HG03521 (cell line): Measurements from ENCODE around the gene CPOX.
"Not testable (repeated sequence)": the region's sequence is repeated elsewhere in the genome, so short reads cannot be mapped to it uniquely, and the experiment has no call there.

Experiments
- ATAC-seq: cut with Tn5 transposase; IDR thresholded peaks from one replicate; pipeline ENCODE4 v1.9.1; 2021; ENCODE audit warnings: mild to moderate bottlenecking, moderate library complexity; ENCODE audit not compliant: unreplicated experiment

The CPOX gene

DNA sequence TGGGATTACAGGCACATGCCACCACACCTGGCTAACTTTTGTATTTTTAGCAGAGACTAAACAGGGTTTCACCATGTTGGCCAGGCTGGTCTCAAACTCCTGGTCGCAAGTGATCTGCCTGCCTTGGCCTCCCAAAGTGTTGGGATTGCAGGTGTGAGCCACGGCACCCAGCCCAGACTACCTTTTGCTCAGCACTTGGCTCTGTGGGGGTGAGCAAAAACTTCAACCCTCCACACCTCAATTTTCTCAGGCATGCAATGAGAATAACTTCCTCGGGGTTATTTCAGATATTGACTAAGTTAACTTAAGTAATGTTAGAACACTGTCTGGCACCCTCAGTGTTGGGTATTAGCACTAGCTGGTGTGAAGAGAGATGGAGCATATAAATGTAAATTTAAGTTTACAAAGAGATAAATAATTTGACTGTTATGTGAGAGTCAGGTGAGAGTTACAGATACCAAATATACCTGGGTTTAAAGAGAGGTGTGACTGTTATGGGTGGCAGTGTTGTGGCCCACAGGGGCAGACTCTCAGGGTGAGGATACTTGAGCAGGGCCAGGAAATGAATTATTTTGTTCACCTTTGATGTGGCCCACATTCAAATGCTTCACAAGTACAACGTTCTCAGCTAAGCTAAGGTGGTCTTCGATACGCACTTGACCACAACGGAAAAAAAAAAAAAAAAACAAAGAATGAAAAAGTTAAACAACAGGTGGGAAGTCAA, 29.0 kb downstream of the CPOX start:
- ATAC-seq: peak; percentile 11

DNA sequence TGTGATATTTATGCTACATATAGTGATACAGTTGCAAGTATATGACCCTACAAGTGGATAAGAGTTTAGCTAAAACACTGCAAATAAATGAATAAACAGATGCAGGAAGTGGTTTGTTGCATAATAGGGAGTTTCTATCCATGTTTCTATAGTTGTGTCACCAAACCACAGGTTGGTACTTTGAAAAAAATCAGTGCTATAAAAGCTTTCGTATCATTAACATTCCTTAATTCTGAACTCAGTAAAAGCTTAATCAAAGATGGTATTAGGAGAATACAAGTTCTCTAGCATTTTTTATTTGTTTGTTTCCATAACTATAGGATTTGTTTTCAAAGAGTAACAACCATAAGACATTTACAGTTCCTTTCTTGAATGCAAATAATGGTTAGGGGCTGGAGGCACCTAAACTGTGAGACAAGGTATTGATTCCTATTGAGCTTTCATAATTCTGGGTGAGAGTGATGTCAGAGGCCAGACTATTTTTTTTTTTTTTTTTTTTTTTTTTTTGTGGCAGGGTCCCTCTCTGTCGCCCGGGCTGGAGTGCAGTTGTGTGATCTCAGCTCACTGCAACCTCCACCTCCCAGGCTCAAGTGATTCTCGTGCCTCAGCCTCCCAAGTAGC, 29.6 kb downstream of the CPOX start:
- ATAC-seq: peak; percentile 58

GRCh38 chr3:98561727-98562521, 31.5 kb downstream of the CPOX start:
- no peak for ATAC-seq

DNA sequence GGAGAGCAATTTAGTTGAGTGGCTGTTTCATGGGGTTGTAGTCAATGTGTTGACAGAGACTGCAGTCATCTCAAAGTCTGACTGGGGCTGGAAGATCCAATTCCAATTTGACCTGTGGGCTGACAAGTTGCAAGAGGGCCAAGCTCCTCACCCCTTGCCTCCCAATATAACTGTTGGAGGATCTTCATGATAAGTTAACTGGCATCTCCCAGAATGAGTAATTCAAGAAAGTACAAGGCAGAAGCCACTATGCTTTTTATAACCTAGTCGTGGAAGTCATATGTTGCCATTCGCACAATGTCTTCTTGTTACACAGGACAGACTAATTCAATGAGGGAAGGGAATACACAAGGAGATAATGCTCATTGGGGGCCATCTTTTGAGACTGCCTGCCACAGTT, 32.5 kb downstream of the CPOX start:
- no peak for ATAC-seq

GRCh38 chr3:98559769-98560168, 33.6 kb downstream of the CPOX start:
- ATAC-seq: not testable (repeated sequence)

- no peak for ATAC-seq
These were observed 35.1 kb downstream of the CPOX start for GRCh38 chr3:98558100-98558827.

DNA sequence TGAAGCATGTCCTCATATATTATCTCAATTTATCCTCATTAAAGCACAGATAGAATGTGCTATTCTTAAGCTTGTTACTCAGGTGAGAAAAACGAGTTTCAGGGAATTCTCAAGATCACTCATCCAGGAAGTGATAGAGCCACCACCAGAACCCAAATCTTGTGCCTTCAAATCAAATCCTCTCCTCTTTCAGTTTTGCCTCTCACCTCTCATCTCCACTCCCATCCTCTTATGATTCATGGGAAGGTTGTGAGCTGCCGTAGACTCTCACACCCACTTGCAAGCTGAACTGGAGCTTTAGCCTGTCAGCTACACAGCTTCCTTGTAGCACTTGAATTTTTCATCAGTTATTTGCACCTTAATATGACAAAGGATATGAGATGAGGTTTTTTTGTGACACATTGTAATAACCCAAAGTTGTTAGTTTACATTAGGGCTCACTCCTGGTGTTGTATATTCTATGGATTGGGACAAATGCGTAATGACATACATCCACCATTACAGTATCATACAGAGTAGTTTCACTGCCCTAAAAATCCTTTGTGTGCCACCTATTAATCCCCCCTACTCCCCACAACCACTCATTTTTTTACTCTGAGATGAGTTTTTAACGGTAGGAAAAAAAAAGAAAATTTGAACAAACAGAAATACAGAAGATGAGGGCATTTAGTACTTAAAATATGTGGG, 35.9 kb downstream of the CPOX start:
- no peak for ATAC-seq

GRCh38 chr3:98556164-98557130, 37.0 kb downstream of the CPOX start:
- peak; percentile 75 for ATAC-seq

- ATAC-seq: no peak
These were observed 38.4 kb downstream of the CPOX start for GRCh38 chr3:98555025-98555379.

DNA sequence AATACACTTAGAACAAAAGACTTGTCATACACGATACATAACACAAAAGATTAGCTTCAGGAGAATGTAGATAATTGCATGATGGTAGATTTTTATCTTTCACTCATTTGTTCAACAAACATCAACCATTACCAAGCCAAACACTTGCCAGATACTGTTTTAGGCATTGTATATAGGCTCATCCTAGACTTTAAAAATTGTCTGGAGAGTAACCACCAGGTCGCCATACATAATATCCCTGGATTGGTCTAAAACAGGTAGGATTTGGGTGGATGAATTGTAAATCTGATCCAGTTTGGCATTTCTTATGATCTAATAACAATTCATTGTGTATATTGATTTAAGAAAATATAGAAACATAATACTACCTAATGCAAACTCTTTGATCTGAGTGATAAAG, 38.8 kb downstream of the CPOX start:
- no peak for ATAC-seq

DNA sequence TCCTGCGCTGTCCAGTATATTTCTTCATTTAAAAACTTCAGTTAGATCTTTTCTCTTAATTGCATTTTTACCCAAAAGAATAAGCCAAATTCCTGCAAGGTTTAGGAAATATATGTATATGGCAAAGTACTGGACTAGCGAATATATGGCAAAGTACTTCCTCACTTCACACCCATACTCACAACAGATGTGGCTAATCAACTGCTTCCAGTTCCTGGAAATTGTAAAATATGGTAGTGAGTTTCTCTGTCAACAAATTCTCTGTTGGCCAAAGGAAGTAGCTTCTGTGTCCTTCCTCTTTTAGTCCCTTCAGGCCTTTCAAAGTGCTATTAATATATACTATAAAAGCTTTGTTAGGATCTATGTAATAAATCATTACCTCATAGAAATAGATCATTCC, 39.7 kb downstream of the CPOX start:
- ATAC-seq: no peak

DNA sequence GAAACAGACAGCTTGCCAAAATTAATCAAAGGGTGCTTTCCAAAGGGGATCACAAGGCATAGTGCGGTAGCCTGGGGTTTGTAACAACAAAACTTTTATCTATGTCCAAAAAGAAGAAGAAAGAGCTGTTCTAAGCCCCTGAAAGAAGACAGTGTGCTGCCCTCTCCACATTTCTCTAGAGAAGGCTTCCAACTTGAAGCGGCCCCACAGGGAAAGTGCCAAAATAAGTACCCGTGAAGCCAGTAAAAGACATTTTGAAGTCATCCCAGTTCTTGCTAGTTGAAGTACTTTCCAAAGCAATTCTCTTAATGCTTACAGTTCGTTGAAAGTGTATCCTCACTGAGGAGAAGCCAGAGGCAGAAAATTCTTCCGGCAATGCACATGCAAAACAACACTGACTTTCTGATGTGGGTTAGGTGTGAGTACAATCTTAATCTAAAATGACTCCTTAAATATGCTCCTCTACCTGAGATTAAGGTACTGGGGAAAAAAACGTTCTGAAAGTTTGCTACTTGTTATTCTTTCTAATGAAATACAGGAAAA, 40.3 kb downstream of the CPOX start:
- ATAC-seq: no peak

- ATAC-seq: no peak
These were observed 41.0 kb downstream of the CPOX start for GRCh38 chr3:98552232-98553020.

- ATAC-seq: no peak
These were observed 41.7 kb downstream of the CPOX start for GRCh38 chr3:98551754-98552153.

- no peak for ATAC-seq
These were observed 42.2 kb downstream of the CPOX start for GRCh38 chr3:98551236-98551635.

GRCh38 chr3:98550833-98551232, 42.6 kb downstream of the CPOX start:
- ATAC-seq: no peak

GRCh38 chr3:98548544-98548943, 44.9 kb downstream of the CPOX start:
- no peak for ATAC-seq

DNA sequence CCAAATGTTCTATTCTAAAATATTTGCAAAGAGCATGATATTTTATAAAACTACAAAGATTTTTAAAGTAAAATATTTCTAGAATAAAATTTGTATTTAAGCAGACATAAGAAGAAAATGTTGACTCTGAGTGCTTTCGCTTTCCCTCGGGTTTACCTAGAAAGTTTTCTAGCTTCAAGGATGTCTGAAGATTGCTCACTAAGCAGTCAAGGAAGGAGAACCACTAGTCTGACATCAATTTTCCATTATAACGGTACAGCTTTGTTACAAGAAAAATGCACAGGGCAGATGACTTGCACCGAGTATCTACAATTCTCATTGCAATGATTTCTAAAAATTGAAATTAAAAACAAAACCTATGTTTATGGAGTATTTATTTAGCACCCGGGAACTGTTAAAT, 47.5 kb downstream of the CPOX start:
- peak; percentile 36 for ATAC-seq

DNA sequence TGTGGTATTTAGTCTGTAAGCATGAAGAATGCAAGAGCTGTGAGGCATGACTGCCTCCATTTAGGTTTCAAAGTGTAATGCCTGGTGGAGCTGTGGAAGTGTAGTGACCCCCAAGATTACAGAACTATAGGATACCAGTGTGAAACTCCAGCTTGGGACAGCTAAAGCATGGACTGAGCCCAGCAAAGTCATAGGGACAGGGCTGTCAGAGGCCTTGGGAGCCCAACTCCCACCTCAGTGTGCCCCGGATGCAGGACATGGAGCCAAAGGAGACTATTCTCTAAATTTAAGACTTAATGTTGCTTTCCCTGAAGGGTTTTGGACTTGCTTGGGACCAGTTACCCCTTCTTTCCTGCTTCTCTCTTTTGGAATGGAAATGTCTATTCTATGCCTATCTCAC, 50.8 kb downstream of the CPOX start:
- ATAC-seq: no peak
